MM.1S (cell line): Measurements from ENCODE around the gene MAPRE3.

Experiments
- DNase-seq: peaks from one replicate; pipeline ENCODE4 v3.0.0-alpha.2; 2015
- H2AFZ ChIP-seq: fragments of 300-600 bp; sonication (generic); 2 replicates; pipeline ENCODE4 v1.6.0; 2016; ENCODE audit warnings: antibody characterized with exemption, low read length
- H3F3A ChIP-seq: fragments of 300-600 bp; sonication (generic); 2 replicates; pipeline ENCODE4 v1.6.1; 2016; ENCODE audit warnings: mild to moderate bottlenecking, antibody characterized with exemption, low read length, moderate library complexity, mixed read lengths; ENCODE audit not compliant: insufficient read depth
- H3K27ac ChIP-seq: fragments of 300-600 bp; sonication (generic); 2 replicates; pipeline ENCODE4 v1.5.1; 2016; ENCODE audit warnings: mild to moderate bottlenecking, low read length
- H3K27me3 ChIP-seq: fragments of 300-600 bp; sonication (generic); replicated peaks from 2 replicates; pipeline ENCODE4 v1.6.0; 2016; ENCODE audit warnings: low read length; ENCODE audit not compliant: insufficient read depth
- H3K36me3 ChIP-seq: fragments of 300-600 bp; sonication (generic); replicated peaks from 2 replicates; pipeline ENCODE4 v1.6.1; 2016; ENCODE audit warnings: mild to moderate bottlenecking, low read length, mixed read lengths; ENCODE audit not compliant: insufficient read depth
- H3K4me1 ChIP-seq: fragments of 300-600 bp; sonication (generic); 2 replicates; pipeline ENCODE4 v1.6.1; 2016; ENCODE audit warnings: low read length, mixed read lengths
- H3K4me2 ChIP-seq: fragments of 300-600 bp; sonication (generic); 2 replicates; pipeline ENCODE4 v1.6.0; 2016; ENCODE audit warnings: low read depth, low read length
- H3K4me3 ChIP-seq: fragments of 300-600 bp; sonication (generic); 2 replicates; pipeline ENCODE4 v1.5.1; 2016; ENCODE audit warnings: low read length, mixed read lengths
- H3K79me2 ChIP-seq: fragments of 300-600 bp; sonication (generic); 2 replicates; pipeline ENCODE4 v1.6.1; 2016; ENCODE audit warnings: mixed run types, low read length, mixed read lengths
- H3K9ac ChIP-seq: fragments of 300-600 bp; sonication (generic); 2 replicates; pipeline ENCODE4 v1.6.1; 2016; ENCODE audit warnings: low read length, mixed read lengths
- H3K9me2 ChIP-seq: fragments of 300-600 bp; sonication (generic); replicated peaks from 2 replicates; pipeline ENCODE4 v1.6.1; 2016; ENCODE audit warnings: mild to moderate bottlenecking, low read length, mixed read lengths; ENCODE audit not compliant: insufficient read depth
- H3K9me3 ChIP-seq: fragments of 300-600 bp; sonication (generic); replicated peaks from 2 replicates; pipeline ENCODE4 v1.6.1; 2016; ENCODE audit warnings: mild to moderate bottlenecking, low read length, mixed read lengths; ENCODE audit not compliant: insufficient read depth
- H4K20me1 ChIP-seq: fragments of 300-600 bp; sonication (generic); 2 replicates; pipeline ENCODE4 v1.6.1; 2016; ENCODE audit warnings: mild to moderate bottlenecking, low read length, moderate library complexity, mixed read lengths; ENCODE audit not compliant: insufficient read depth
- EZH2 ChIP-seq: fragments of 300-600 bp; sonication (generic); optimal IDR thresholded peaks from 2 replicates; pipeline ENCODE3; 2017; ENCODE audit warnings: low read depth, mild to moderate bottlenecking, antibody characterized with exemption, low read length, mixed read lengths
- EZH2phosphoT487 ChIP-seq: fragments of 300-600 bp; sonication (generic); IDR thresholded peaks from 2 replicates; pipeline ENCODE4 v1.6.1; 2018; ENCODE audit warnings: antibody characterized with exemption, low read length
- TF ChIP-seq, protein P1 (sequence below): fragments of 300-600 bp; sonication (generic); IDR thresholded peaks from 2 replicates; pipeline ENCODE4 v1.5.1; 2016; ENCODE audit warnings: antibody characterized with exemption, low read length, mixed read lengths

Gene MAPRE3

DNA sequence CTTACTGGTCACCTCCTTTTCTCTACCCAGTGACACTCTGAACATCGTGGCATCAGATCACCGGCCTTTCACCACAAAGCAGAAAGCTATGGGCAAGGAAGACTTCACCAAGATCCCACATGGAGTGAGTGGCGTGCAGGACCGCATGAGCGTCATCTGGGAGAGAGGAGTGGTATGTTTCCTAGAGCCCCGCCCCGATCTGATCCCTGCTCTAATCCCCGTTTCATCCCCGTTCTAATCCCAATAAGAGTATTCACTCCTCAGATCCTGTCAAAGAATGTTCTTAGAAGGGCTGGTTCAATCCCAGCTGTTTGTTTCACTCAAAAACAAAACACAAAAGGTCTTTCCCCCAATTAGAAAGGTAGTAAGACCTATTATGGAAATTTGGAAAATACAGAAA, 30.4 kb upstream of the MAPRE3 start:
- H3K27ac ChIP-seq, result no peak overlapping the region
- no peak overlapping the region for H3K4me3 ChIP-seq
- H3K9me2 ChIP-seq, result no peaks in the 10 kb centered on the region
- TF ChIP-seq EZH2 (no peak), EZH2phosphoT487 (no peak)
- TF ChIP-seq, protein P1, sequence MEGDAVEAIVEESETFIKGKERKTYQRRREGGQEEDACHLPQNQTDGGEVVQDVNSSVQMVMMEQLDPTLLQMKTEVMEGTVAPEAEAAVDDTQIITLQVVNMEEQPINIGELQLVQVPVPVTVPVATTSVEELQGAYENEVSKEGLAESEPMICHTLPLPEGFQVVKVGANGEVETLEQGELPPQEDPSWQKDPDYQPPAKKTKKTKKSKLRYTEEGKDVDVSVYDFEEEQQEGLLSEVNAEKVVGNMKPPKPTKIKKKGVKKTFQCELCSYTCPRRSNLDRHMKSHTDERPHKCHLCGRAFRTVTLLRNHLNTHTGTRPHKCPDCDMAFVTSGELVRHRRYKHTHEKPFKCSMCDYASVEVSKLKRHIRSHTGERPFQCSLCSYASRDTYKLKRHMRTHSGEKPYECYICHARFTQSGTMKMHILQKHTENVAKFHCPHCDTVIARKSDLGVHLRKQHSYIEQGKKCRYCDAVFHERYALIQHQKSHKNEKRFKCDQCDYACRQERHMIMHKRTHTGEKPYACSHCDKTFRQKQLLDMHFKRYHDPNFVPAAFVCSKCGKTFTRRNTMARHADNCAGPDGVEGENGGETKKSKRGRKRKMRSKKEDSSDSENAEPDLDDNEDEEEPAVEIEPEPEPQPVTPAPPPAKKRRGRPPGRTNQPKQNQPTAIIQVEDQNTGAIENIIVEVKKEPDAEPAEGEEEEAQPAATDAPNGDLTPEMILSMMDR, result no peak
- no peak overlapping the region for H3K9ac ChIP-seq
- H3K79me2 ChIP-seq, result no peaks in the 10 kb centered on the region
- H3F3A ChIP-seq, result no peaks in the 10 kb centered on the region
- H3K27me3 ChIP-seq, result peaks cover 20% of the 10 kb centered on the region
- H3K4me1 ChIP-seq, result no peaks in the 10 kb centered on the region; the same call in 1 of the 2 replicates
- DNase-seq, result no peak
- no peaks in the 10 kb centered on the region for H3K36me3 ChIP-seq
- no peak overlapping the region for H2AFZ ChIP-seq
- no peak overlapping the region for H3K4me2 ChIP-seq
- no peaks in the 10 kb centered on the region for H4K20me1 ChIP-seq
- H3K9me3 ChIP-seq, result no peaks in the 10 kb centered on the region; the same call in 1 of the 2 replicates

DNA sequence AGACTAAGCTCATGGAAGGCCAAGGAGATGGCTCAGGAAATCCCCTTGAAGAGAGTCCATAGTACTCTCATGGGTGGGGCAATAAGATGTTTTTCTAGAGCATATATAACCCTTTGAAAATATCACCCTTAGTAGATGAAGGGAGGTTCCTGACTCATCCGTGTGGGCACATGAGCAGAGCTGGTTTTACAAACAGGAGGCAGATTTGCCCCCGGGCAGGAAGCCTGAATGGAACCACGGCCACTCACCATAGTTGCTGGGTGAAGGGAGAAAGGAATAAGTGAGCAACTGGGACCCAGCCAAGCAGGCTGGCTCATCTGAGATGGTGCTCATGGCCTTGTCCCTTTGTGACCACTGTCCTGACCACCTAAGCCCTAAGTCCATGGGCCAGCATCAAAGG, 29.0 kb upstream of the MAPRE3 start:
- H3K9me2 ChIP-seq, result no peaks in the 10 kb centered on the region
- no peak overlapping the region for H3K4me2 ChIP-seq
- H3F3A ChIP-seq, result no peaks in the 10 kb centered on the region
- no peaks in the 10 kb centered on the region for H4K20me1 ChIP-seq
- peaks cover 33% of the 10 kb centered on the region for H3K27me3 ChIP-seq
- no peak overlapping the region for H3K27ac ChIP-seq
- H3K4me3 ChIP-seq, result no peak overlapping the region
- DNase-seq, result no peak
- H3K79me2 ChIP-seq, result no peaks in the 10 kb centered on the region
- TF ChIP-seq EZH2 (no peak), EZH2phosphoT487 (no peak)
- TF ChIP-seq, protein P1, result no peak
- no peak overlapping the region for H2AFZ ChIP-seq
- no peaks in the 10 kb centered on the region for H3K36me3 ChIP-seq
- H3K9me3 ChIP-seq, result no peaks in the 10 kb centered on the region; the same call in 1 of the 2 replicates
- no peak overlapping the region for H3K9ac ChIP-seq
- H3K4me1 ChIP-seq, result no peaks in the 10 kb centered on the region; the same call in 1 of the 2 replicates

DNA sequence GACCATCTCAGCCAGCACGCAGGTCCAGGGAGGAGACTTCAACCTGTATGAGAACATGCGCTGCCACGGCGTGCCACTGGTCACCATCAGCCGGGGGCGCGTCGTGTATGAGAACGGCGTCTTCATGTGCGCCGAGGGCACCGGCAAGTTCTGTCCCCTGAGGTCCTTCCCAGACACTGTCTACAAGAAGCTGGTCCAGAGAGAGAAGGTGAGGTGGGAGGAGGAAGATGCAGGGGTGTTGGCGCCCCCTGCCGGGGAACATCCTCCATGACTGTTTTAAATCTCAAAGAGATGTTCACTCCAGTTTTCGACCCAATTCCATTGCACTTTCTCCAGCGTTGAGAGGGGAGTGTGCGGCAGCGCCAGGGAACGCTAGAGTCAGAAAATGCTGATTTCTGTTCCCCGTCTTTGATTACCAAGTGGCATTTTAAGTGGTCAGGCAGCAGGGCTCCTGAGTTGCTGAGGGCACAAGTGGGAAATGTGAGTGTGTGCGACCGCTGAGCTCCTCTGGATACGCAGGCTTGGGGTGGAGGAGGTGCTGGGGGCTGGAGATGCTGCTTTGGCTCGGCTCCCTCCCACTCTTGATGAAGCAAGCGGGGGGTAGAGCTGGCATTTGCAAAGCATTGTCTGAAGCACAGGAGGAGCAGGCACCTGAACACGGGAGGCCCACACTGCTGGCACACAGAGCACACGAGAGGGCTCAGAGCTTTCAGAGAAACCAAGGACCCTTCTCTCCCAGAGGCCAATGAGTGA, 27.7 kb upstream of the MAPRE3 start:
- peak; percentile 27 for DNase-seq
- peak overlapping the region; percentile 2; the same call in 1 of the 2 replicates for H3K4me2 ChIP-seq

More for the DNA sequence above, 27.7 kb upstream of the MAPRE3 start:
- no peaks in the 10 kb centered on the region for H3F3A ChIP-seq
- TF ChIP-seq, protein P1, result peak; percentile 81
- TF ChIP-seq EZH2, result no peak
- no peak for TF ChIP-seq EZH2phosphoT487
- no peak overlapping the region for H3K27ac ChIP-seq
- H3K36me3 ChIP-seq, result no peaks in the 10 kb centered on the region
- H3K79me2 ChIP-seq, result no peaks in the 10 kb centered on the region
- H4K20me1 ChIP-seq, result no peaks in the 10 kb centered on the region
- H3K4me1 ChIP-seq, result no peaks in the 10 kb centered on the region; the same call in 1 of the 2 replicates
- H3K27me3 ChIP-seq, result peaks cover 42% of the 10 kb centered on the region
- H2AFZ ChIP-seq, result no peak overlapping the region
- no peaks in the 10 kb centered on the region for H3K9me3 ChIP-seq
- no peak overlapping the region for H3K4me3 ChIP-seq
- no peak overlapping the region for H3K9ac ChIP-seq
- H3K9me2 ChIP-seq, result no peaks in the 10 kb centered on the region
